CD4-positive, alpha-beta T cell treated with Interleukin-12 subunit alpha and Interleukin-12 subunit beta, for 1 hour (primary cell): ENCODE results near the gene FRMPD2.
"Not testable (repeated sequence)": the region's sequence is repeated elsewhere in the genome, so short reads cannot be mapped to it uniquely, and the experiment has no call there.

Source experiments
- DNase-seq: peaks from one replicate; pipeline ENCODE4 v3.0.0-alpha.2; 2020

The FRMPD2 gene

DNA sequence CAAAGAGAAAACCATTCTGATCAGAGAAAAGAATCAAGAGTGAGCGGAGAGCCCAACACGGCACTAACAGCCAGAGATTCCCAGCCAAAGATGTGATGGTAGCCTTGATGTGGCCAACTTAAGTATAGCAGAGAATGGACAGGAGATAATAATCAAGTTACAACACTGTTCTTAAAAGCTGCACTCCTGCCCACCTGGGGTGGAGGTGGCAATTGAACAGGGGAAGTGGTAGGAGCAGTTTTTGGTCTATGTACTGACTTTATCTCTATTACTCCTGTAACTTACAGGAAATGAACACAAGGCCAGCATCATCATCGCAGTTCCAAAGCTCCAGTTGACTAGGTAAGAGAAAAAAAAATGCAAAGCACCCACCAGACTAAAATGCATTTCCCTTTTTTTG, 164.2 kb downstream of the FRMPD2 start:
- DNase-seq: not testable (repeated sequence)
